HG03108 (cell line): ENCODE data around the gene D2HGDH.

Experiments used
- ATAC-seq: cut with Tn5 transposase; IDR thresholded peaks from one replicate; pipeline ENCODE4 v1.9.1; 2021; ENCODE audit warnings: moderate library complexity; ENCODE audit not compliant: unreplicated experiment

Gene D2HGDH

GRCh38 chr2:241734467-241735208 is at the start of gene D2HGDH:
Gene D2HGDH (plus strand): TSS chr2:241734630. CDS start chr2:241735225, 595 bp downstream.
- ATAC-seq, result peak; percentile 74

GRCh38 chr2:241686324-241686649 is 48.1 kb upstream of the D2HGDH start:
- ATAC-seq, result peak; percentile 7

GRCh38 chr2:241686650-241687425 is 47.6 kb upstream of the D2HGDH start, which contains the start of gene DTYMK:
Gene DTYMK (minus strand): TSS chr2:241686815. CDS start chr2:241686783, 32 bp downstream.
- ATAC-seq, result peak; percentile 95

GRCh38 chr2:241689306-241689705 is 45.1 kb upstream of the D2HGDH start:
- ATAC-seq, result no peak

- no peak for ATAC-seq
Measured at GRCh38 chr2:241690202-241690717, 44.2 kb upstream of the D2HGDH start.

GRCh38 chr2:241692448-241692847 is 42.0 kb upstream of the D2HGDH start:
- ATAC-seq, result no peak

- ATAC-seq, result no peak
Measured at GRCh38 chr2:241695651-241696050, 38.8 kb upstream of the D2HGDH start.

- no peak for ATAC-seq
Measured at GRCh38 chr2:241701149-241701398, 33.4 kb upstream of the D2HGDH start.

- peak; percentile 52 for ATAC-seq
Measured at GRCh38 chr2:241701399-241702154, 32.9 kb upstream of the D2HGDH start, which contains the start of gene ING5. Gene ING5 (plus strand): TSS chr2:241702039. CDS start chr2:241702066, 27 bp downstream.

GRCh38 chr2:241702155-241703031 is 32.0 kb upstream of the D2HGDH start:
- peak; percentile 74 for ATAC-seq

GRCh38 chr2:241703032-241703604 is 31.3 kb upstream of the D2HGDH start:
- ATAC-seq, result no peak

GRCh38 chr2:241706537-241706936 is 27.9 kb upstream of the D2HGDH start:
- no peak for ATAC-seq

GRCh38 chr2:241708879-241709278 is 25.6 kb upstream of the D2HGDH start:
- ATAC-seq, result no peak

GRCh38 chr2:241719093-241719492 is 15.3 kb upstream of the D2HGDH start:
- no peak for ATAC-seq

GRCh38 chr2:241720099-241720498 is 14.3 kb upstream of the D2HGDH start:
- ATAC-seq, result no peak

GRCh38 chr2:241720560-241720959 is 13.9 kb upstream of the D2HGDH start:
- ATAC-seq, result no peak

- ATAC-seq, result no peak
Measured at GRCh38 chr2:241721852-241722251, 12.6 kb upstream of the D2HGDH start.

- ATAC-seq, result no peak
Measured at GRCh38 chr2:241722896-241723454, 11.5 kb upstream of the D2HGDH start.

GRCh38 chr2:241724259-241724974 is 10.0 kb upstream of the D2HGDH start:
- no peak for ATAC-seq
